ENCODE measurements around the gene SLC25A10.

SLC25A10 gene

GRCh38 chr17:81687770-81688541 is 24.1 kb upstream of the SLC25A10 start:
- DNase-seq, result no peak

GRCh38 chr17:81688616-81689015 is 23.5 kb upstream of the SLC25A10 start:
- DNase-seq, result no peak

- DNase-seq, result no peak
Measured at GRCh38 chr17:81690066-81690465, 22.0 kb upstream of the SLC25A10 start.

- no peak for DNase-seq
Measured at GRCh38 chr17:81690549-81690948, 21.5 kb upstream of the SLC25A10 start.

- DNase-seq, result no peak
Measured at GRCh38 chr17:81691196-81691595, 20.9 kb upstream of the SLC25A10 start.

- no peak for DNase-seq
Measured at GRCh38 chr17:81691608-81692007, 20.5 kb upstream of the SLC25A10 start.

- DNase-seq, result no peak
Measured at GRCh38 chr17:81693509-81694210, 18.4 kb upstream of the SLC25A10 start.

- DNase-seq, result no peak
Measured at GRCh38 chr17:81694810-81695209, 17.3 kb upstream of the SLC25A10 start.

- no peak for DNase-seq
Measured at GRCh38 chr17:81695211-81695610, 16.9 kb upstream of the SLC25A10 start.

GRCh38 chr17:81695801-81696200 is 16.3 kb upstream of the SLC25A10 start:
- DNase-seq, result no peak

- DNase-seq, result no peak
Measured at GRCh38 chr17:81696218-81696941, 15.7 kb upstream of the SLC25A10 start.

GRCh38 chr17:81697261-81698044 is 14.6 kb upstream of the SLC25A10 start:
- DNase-seq, result no peak

GRCh38 chr17:81700353-81701287 is 11.5 kb upstream of the SLC25A10 start:
- no peak for DNase-seq

GRCh38 chr17:81701288-81702071 is 10.6 kb upstream of the SLC25A10 start:
- no peak for DNase-seq

GRCh38 chr17:81702934-81703746 is 8.9 kb upstream of the SLC25A10 start, which contains the start of gene MRPL12:
MRPL12 (plus strand) TSS chr17:81703367; CDS start chr17:81703502, 135 bp downstream.
- DNase-seq, result peak in 1 of 2 experiments; percentile 73

- no peak for DNase-seq
Measured at GRCh38 chr17:81703747-81704654, 8.1 kb upstream of the SLC25A10 start.

GRCh38 chr17:81705518-81706231 is 6.4 kb upstream of the SLC25A10 start:
- DNase-seq, result no peak

- DNase-seq, result no peak
Measured at GRCh38 chr17:81706232-81706611, 5.9 kb upstream of the SLC25A10 start.
